Measurements from ENCODE around the gene VPS4B. TPM values are rescaled to one million over a fixed set of nuclear protein-coding genes. Genes with fewer than 3 reads are reported as not detected.

VPS4B gene
- total and polyA plus RNA-seq, 2 donors (not counting 1 experiment from before 2014, with no cell fraction given), result 14.5 to 93.9 TPM

- intact Hi-C loops (cut with micrococcal nuclease), result no loop called here
- ChIA-PET POLR2A (no interaction called here), CTCF (no interaction called here)
- peaks cover 0 to 4% (median 2%) of the 10 kb centered on the region in 3 donors for H3K9me3 ChIP-seq (ENCODE audit: control extremely low read depth in 1 of 3, control insufficient read depth in 2 of 3, insufficient read depth in 1 of 3, low read length in 2 of 3)
- H3K79me2 ChIP-seq (ENCODE audit: control insufficient read depth, insufficient read depth, low read length), result no peaks in the 10 kb centered on the region
- no peaks in the 10 kb centered on the region for H3K27me3 ChIP-seq (replicated peaks in 1 of 4; ENCODE audit: control extremely low read depth in 1 of 4, control insufficient read depth in 3 of 4, insufficient read depth in 4 of 4, low read length in 3 of 4)
- H2AFZ ChIP-seq (ENCODE audit: insufficient read depth, low read depth, low read length, poor library complexity, severe bottlenecking), result no peak overlapping the region
- no peak for ATAC-seq (ENCODE audit: low read depth)
- Mint-ChIP-seq H3K27me3 (no peaks in the 10 kb centered on the region), H3K27ac (no peak overlapping the region), H3K4me1 (peaks cover 4% of the 10 kb centered on the region), H3K9me3 (ENCODE audit: insufficient read depth) (no peaks in the 10 kb centered on the region), H3K4me3 (no peak overlapping the region)
- TF ChIP-seq CTCF (IDR thresholded peaks at IDR 0.05), result no peak
- TF ChIP-seq EZH2 (IDR thresholded peaks at IDR 0.05; ENCODE audit: borderline replicate concordance, insufficient read depth, low read depth, low read length, poor library complexity, severe bottlenecking), result no peak
- peaks cover 2 to 5% of the 10 kb centered on the region in 2 donors for H3K4me1 ChIP-seq (ENCODE audit: control insufficient read depth in 2 of 2, insufficient read depth in 2 of 2, low read length in 2 of 2)
- H3K9ac ChIP-seq (ENCODE audit: low read length), result no peak overlapping the region
- H3K36me3 ChIP-seq (replicated peaks in 1 of 2; ENCODE audit: control extremely low read depth in 1 of 2, control insufficient read depth in 1 of 2, extremely low read depth in 1 of 2, insufficient read depth in 2 of 2, low read length in 1 of 2), result no peaks in the 10 kb centered on the region
- no peak overlapping the region for H3K4me3 ChIP-seq (ENCODE audit: control extremely low read depth in 1 of 5, extremely low read depth in 1 of 5, insufficient read depth in 1 of 5, low read depth in 2 of 5, low read length in 4 of 5)
- no peak overlapping the region for H3K27ac ChIP-seq (ENCODE audit: low read length in 2 of 2)
- H3K4me2 ChIP-seq (replicated peaks; ENCODE audit: low read depth, low read length, poor library complexity, severe bottlenecking), result no peak overlapping the region
- no CpG with 5 or more reads among the region's 1 CpG for WGBS (ENCODE audit: insufficient coverage)
- H4K20me1 ChIP-seq (ENCODE audit: control insufficient read depth, insufficient read depth, low read length, poor library complexity, severe bottlenecking), result no peaks in the 10 kb centered on the region
- no peak for DNase-seq
Observed at GRCh38 chr18:63373161-63373560, 49.1 kb downstream of the VPS4B start.

GRCh38 chr18:63368611-63369010, 53.7 kb downstream of the VPS4B start:
- CTCF ChIA-PET, result no interaction called here

More at GRCh38 chr18:63368611-63369010, 53.7 kb downstream of the VPS4B start:
- WGBS (ENCODE audit: insufficient coverage), result no CpG with 5 or more reads among the region's 4 CpGs
- peaks cover 1% of the 10 kb centered on the region for H3K9me3 Mint-ChIP-seq (ENCODE audit: insufficient read depth)
- peak overlapping the region; percentile 51 for H3K27ac Mint-ChIP-seq
- no peaks in the 10 kb centered on the region for H3K9me3 ChIP-seq (ENCODE audit: control extremely low read depth in 1 of 3, control insufficient read depth in 2 of 3, insufficient read depth in 1 of 3, low read length in 2 of 3)
- ATAC-seq (ENCODE audit: low read depth), result no peak
- TF ChIP-seq EZH2 (IDR thresholded peaks at IDR 0.05; ENCODE audit: borderline replicate concordance, insufficient read depth, low read depth, low read length, poor library complexity, severe bottlenecking) (no peak), CTCF (IDR thresholded peaks at IDR 0.05) (no peak)
- DNase-seq, result no peak
- H3K79me2 ChIP-seq (ENCODE audit: control insufficient read depth, insufficient read depth, low read length), result peaks cover 3% of the 10 kb centered on the region
- H3K4me1 Mint-ChIP-seq, result peaks cover 26% of the 10 kb centered on the region
- intact Hi-C loops (cut with micrococcal nuclease), result loop anchor here (5.0 kb wide), 1 partner anchor 1181 kb away; the partner anchor contains the start of genes PIGN and RELCH
- H3K27me3 ChIP-seq (replicated peaks in 1 of 4; ENCODE audit: control extremely low read depth in 1 of 4, control insufficient read depth in 3 of 4, insufficient read depth in 4 of 4, low read length in 3 of 4), result no peaks in the 10 kb centered on the region
- peaks cover 11 to 13% of the 10 kb centered on the region in 2 donors for H3K4me1 ChIP-seq (ENCODE audit: control insufficient read depth in 2 of 2, insufficient read depth in 2 of 2, low read length in 2 of 2)
- H3K27ac ChIP-seq (ENCODE audit: low read length in 2 of 2), result no peak overlapping the region
- H3K36me3 ChIP-seq (replicated peaks in 1 of 2; ENCODE audit: control extremely low read depth in 1 of 2, control insufficient read depth in 1 of 2, extremely low read depth in 1 of 2, insufficient read depth in 2 of 2, low read length in 1 of 2), result no peaks in the 10 kb centered on the region
- POLR2A ChIA-PET, result no interaction called here
- no peak overlapping the region for H3K4me3 ChIP-seq (ENCODE audit: control extremely low read depth in 1 of 5, extremely low read depth in 1 of 5, insufficient read depth in 1 of 5, low read depth in 2 of 5, low read length in 4 of 5)
- H3K4me3 Mint-ChIP-seq, result peak overlapping the region; percentile 90
- no peak overlapping the region for H3K9ac ChIP-seq (ENCODE audit: low read length)
- no peaks in the 10 kb centered on the region for H4K20me1 ChIP-seq (ENCODE audit: control insufficient read depth, insufficient read depth, low read length, poor library complexity, severe bottlenecking)
- H3K4me2 ChIP-seq (replicated peaks; ENCODE audit: low read depth, low read length, poor library complexity, severe bottlenecking), result no peak overlapping the region
- H2AFZ ChIP-seq (ENCODE audit: insufficient read depth, low read depth, low read length, poor library complexity, severe bottlenecking), result no peak overlapping the region
- H3K27me3 Mint-ChIP-seq, result no peaks in the 10 kb centered on the region
